ENCODE results near the gene PCDH1.

PCDH1 gene

DNA sequence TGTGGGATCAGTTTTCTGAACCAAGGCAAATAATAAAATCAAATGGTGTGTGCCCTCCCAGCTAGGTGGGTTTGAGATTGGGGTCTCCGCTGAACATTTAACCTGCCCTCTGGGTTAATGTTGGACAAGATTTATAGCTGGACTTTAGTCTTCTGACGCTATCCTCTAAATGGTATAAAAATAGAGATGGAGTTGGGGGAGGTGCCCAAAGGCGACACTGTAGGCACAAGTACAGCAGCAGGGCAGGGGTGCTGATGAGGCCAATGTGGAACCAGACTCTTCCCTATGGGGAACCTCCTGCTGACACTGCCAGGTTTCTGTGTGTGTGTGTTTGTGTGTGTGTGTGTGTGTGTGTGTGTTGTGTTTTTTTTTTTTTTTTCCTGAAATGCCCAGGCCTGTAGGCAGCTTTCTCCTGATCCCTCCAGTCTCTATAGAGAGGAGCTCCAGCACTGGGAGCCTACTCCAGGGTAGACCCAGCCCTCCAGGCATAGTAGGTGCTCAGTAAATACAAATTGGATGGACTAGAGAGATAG is 37.9 kb downstream of the PCDH1 start:
- Histone ChIP-seq H3K36me3 (ENCODE audit: insufficient read depth, low read length) (no peaks in the 10 kb centered on the region), H2AFZ (ENCODE audit: low read depth, low read length) (no peak overlapping the region), H3K27me3 (ENCODE audit: insufficient read depth, low read length) (no peaks in the 10 kb centered on the region), H3K4me3 (ENCODE audit: low read length) (no peak overlapping the region), H3K4me1 (ENCODE audit: insufficient read depth, low read length) (peaks cover 22% of the 10 kb centered on the region), H3K9me3 (ENCODE audit: low read length) (no peaks in the 10 kb centered on the region)

DNA sequence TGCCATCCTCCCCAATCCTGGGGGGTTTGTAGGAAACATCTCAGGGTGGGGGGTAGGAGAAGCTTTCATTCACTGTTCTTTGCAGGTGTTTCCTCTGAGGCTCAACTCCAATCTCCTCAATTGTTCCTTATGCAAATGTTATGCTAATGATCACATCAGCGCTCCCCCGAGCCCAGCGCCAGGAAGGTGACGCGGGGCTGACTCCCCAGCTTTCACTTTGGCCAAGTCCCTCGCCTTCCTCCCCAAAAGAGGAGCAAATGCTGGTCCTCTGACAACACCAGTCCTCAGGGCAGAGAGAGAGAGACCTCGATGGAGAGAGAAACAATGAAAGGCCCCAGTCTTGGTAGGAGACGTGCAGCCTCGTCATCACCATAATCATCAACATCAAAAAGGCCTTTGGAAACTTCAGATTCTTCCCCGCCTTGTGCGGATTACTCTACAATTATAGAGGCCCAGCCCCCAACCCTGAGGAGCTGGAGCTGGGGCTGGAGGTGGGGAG is 39.1 kb downstream of the PCDH1 start:
- H3K36me3 ChIP-seq (ENCODE audit: insufficient read depth, low read length), result no peaks in the 10 kb centered on the region
- H3K9me3 ChIP-seq (ENCODE audit: low read length), result no peaks in the 10 kb centered on the region
- H3K4me3 ChIP-seq (ENCODE audit: low read length), result no peak overlapping the region
- H3K4me1 ChIP-seq (ENCODE audit: insufficient read depth, low read length), result peaks cover 18% of the 10 kb centered on the region
- H3K27me3 ChIP-seq (ENCODE audit: insufficient read depth, low read length), result no peaks in the 10 kb centered on the region
- no peak overlapping the region for H2AFZ ChIP-seq (ENCODE audit: low read depth, low read length)

DNA sequence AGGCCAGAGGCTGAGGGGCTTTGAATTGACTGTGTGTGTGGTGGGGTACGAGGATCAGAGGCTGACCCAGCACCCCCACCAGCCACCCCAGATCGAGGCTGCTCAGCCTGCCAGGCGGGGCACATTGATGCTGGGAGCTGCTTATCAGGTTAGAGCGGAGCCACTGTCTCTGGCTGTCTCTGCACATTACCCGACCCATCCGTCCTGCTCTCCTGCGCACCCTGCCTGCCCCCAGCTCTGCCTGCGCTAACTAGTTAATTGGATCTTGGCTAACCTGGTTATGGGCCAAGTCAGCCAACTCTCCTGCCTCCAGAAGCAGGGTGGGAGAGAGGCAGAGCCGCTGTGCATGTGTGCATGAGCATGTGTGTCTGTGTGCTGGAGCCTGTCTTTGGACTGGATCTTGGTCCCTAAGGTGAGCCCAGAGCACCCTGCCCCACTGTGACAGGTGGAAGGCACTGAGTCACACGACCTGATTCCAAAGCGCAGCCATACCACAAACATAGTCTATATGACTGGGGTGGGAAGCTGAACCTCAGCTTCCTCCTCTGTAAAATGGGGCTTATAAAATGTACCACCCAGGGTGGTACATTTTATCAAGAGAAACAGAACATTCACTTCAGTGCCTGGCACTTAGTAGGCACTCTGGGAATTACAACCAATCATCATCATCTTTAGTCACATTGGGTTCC is 39.7 kb downstream of the PCDH1 start:
- no peak overlapping the region for H2AFZ ChIP-seq (ENCODE audit: low read depth, low read length)
- no peak overlapping the region for H3K4me3 ChIP-seq (ENCODE audit: low read length)
- H3K9me3 ChIP-seq (ENCODE audit: low read length), result no peaks in the 10 kb centered on the region
- peaks cover 18% of the 10 kb centered on the region for H3K4me1 ChIP-seq (ENCODE audit: insufficient read depth, low read length)
- no peaks in the 10 kb centered on the region for H3K27me3 ChIP-seq (ENCODE audit: insufficient read depth, low read length)
- H3K36me3 ChIP-seq (ENCODE audit: insufficient read depth, low read length), result no peaks in the 10 kb centered on the region

DNA sequence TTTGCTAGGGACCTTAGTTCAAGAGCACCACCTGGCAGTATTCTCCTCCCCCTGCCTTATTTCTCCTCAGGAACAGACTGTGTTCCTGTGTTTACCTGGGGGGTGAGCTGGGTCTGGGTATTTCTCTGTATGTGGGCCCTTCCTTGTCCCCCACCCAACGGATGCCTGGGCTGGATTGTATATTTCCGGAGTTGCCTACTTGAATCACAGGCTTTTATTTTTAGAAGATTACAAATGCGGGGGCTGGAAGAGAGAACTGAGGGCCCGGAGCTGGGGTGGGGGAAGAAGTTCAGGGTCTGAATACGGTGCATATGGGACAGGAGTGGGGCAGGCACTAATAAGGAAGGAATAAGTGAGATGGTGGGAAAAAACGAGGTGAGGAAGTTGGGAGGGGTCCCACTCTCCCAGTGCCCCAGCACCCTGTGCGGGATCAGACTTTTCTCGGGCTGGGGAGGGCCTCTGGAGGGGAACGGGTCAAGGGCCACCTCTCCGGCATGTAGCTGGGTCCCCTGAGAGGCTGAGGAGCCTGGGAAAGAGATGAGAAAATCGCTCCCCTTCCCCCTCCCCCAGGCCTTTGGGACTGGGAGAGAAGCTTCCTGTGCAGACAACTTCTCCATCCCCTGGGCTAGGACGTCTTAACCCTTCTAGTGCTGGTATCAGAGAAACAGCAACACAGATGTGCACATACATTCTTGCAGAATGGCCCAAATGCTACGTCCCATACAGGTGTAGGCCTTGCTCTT is 42.1 kb downstream of the PCDH1 start:
- Histone ChIP-seq H3K27me3 (ENCODE audit: insufficient read depth, low read length) (no peaks in the 10 kb centered on the region), H3K4me1 (ENCODE audit: insufficient read depth, low read length) (peaks cover 18% of the 10 kb centered on the region), H3K4me3 (ENCODE audit: low read length) (no peak overlapping the region), H3K9me3 (ENCODE audit: low read length) (no peaks in the 10 kb centered on the region), H3K36me3 (ENCODE audit: insufficient read depth, low read length) (no peaks in the 10 kb centered on the region), H2AFZ (ENCODE audit: low read depth, low read length) (no peak overlapping the region)

DNA sequence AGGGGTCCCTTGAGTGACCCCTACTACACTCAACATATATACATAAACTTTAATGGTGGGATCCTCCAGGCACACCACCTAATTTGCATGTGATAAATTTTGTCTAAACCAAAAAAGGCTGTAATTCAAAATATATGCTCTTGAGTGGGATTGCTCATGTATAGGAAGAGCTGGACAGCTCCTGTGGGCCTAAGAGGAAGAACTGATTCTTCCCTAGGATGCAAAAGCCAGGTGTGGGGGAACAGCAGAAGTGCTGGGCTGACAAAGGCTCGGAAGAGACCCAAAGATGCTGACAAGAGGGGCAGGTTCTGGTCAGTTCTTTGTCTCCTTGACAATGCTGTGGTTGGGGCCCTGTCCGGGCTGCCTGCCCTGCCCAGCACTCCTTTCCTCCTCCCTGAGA is 43.9 kb downstream of the PCDH1 start:
- H2AFZ ChIP-seq (ENCODE audit: low read depth, low read length), result no peak overlapping the region
- H3K4me3 ChIP-seq (ENCODE audit: low read length), result no peak overlapping the region
- H3K36me3 ChIP-seq (ENCODE audit: insufficient read depth, low read length), result no peaks in the 10 kb centered on the region
- no peaks in the 10 kb centered on the region for H3K9me3 ChIP-seq (ENCODE audit: low read length)
- H3K4me1 ChIP-seq (ENCODE audit: insufficient read depth, low read length), result peaks cover 17% of the 10 kb centered on the region
- no peaks in the 10 kb centered on the region for H3K27me3 ChIP-seq (ENCODE audit: insufficient read depth, low read length)

DNA sequence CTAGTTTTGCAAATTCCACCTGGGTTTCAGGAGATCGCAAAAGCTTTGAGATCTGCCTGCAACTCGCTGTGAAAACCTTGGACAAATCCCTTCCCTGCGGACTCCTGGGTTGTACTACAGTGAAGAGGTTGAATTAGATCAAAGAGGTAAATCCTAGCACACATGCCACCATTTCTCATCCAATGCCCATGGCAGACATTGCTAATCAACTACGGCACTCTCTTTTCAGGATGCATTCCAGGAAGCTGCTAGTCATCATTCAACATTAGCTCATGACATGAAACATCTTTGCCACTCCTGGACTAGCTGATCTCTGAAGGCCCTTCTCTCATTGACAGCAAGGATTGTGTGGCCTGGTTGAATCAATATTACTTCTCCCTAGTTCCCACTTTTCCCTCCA is 46.1 kb downstream of the PCDH1 start:
- Histone ChIP-seq H3K4me1 (ENCODE audit: insufficient read depth, low read length) (peaks cover 12% of the 10 kb centered on the region), H2AFZ (ENCODE audit: low read depth, low read length) (no peak overlapping the region), H3K4me3 (ENCODE audit: low read length) (no peak overlapping the region), H3K36me3 (ENCODE audit: insufficient read depth, low read length) (no peaks in the 10 kb centered on the region), H3K27me3 (ENCODE audit: insufficient read depth, low read length) (no peaks in the 10 kb centered on the region), H3K9me3 (ENCODE audit: low read length) (no peaks in the 10 kb centered on the region)

DNA sequence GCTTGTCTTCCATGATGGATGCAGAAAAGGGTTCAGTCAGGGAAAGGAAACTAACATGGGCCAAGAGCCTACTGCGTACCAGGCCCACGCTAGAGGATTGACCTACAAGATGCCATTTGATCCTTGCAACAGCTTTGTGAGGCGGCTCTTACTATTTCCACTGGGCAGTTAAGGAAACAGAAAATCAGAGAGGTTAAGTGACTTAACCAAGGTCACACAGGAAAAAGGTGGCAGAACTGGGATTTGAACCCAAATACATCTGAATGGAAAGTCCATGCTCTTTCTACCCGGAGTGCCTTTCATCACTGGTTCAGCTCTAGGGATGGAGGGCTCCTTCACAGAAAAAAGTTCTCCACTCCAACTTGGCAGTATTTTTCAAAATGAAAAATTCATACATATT is 50.0 kb downstream of the PCDH1 start:
- no peaks in the 10 kb centered on the region for H3K36me3 ChIP-seq (ENCODE audit: insufficient read depth, low read length)
- no peak overlapping the region for H2AFZ ChIP-seq (ENCODE audit: low read depth, low read length)

DNA sequence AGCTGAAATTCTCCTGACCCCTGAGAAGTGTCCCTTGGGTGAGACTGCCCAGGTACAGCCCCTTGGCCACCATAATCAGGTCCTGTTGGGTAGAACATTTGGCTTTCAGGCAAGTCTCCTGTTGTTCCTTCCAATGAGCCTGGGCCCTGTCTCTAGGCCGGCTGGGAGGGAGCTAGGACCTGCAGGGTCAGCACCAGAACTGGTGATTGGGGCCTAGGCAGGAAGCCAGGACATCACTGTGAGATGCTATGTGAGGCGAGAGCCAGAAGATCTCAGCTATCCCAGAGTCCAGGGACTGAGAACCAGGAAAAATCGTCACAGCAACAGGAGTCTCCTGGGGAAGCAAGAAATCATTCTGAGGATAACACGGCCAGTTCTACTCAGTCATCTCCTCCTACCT is 51.5 kb downstream of the PCDH1 start:
- H3K4me3 ChIP-seq (ENCODE audit: low read length), result no peak overlapping the region
- no peaks in the 10 kb centered on the region for H3K36me3 ChIP-seq (ENCODE audit: insufficient read depth, low read length)
- H3K4me1 ChIP-seq (ENCODE audit: insufficient read depth, low read length), result peaks cover 19% of the 10 kb centered on the region
- H3K27me3 ChIP-seq (ENCODE audit: insufficient read depth, low read length), result no peaks in the 10 kb centered on the region
- H3K9me3 ChIP-seq (ENCODE audit: low read length), result no peaks in the 10 kb centered on the region
- no peak overlapping the region for H2AFZ ChIP-seq (ENCODE audit: low read depth, low read length)

More for the DNA sequence above, 50.0 kb downstream of the PCDH1 start:
- no peak overlapping the region for H3K4me3 ChIP-seq (ENCODE audit: low read length)
- no peaks in the 10 kb centered on the region for H3K9me3 ChIP-seq (ENCODE audit: low read length)
- no peaks in the 10 kb centered on the region for H3K27me3 ChIP-seq (ENCODE audit: insufficient read depth, low read length)
- peaks cover 17% of the 10 kb centered on the region for H3K4me1 ChIP-seq (ENCODE audit: insufficient read depth, low read length)

DNA sequence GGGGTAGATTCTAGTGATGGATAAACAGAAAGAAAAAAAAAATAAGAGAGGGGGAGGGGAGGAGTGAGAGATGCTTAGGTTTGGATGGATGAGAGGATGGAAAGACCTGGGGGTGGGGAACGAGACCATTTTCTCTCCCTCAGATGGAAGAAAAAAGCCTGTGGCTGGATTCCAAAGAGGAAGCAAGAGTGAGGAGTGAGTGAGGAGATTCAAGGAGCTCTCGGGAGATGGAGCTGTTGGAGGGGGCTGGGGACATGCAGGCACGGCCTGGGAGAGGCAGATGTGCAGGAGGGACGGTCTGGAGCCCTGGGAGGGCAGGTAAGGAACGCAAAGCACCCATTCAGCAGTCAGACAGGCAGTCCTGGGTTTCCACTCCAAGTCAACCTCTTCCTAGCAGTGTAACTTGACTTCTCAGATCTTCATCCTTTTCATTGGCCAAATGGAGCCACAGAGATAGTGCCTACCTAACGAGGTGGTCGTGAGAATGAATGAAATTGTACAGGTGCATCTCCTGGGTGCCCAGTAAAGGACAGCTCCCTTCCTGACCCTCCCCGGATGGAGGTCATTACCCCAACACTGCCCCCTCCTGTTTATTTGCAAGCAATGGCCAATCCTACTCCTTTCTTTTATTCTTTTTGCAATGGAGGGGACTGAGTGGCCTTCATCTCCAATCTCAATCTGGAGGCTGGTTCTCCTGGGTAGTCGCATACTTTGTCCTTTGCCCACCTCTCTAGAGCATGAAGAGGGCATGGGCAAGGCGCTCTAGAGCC is 52.2 kb downstream of the PCDH1 start:
- Histone ChIP-seq H2AFZ (ENCODE audit: low read depth, low read length) (no peak overlapping the region), H3K4me1 (ENCODE audit: insufficient read depth, low read length) (peaks cover 20% of the 10 kb centered on the region), H3K36me3 (ENCODE audit: insufficient read depth, low read length) (no peaks in the 10 kb centered on the region), H3K4me3 (ENCODE audit: low read length) (no peak overlapping the region), H3K27me3 (ENCODE audit: insufficient read depth, low read length) (no peaks in the 10 kb centered on the region), H3K9me3 (ENCODE audit: low read length) (no peaks in the 10 kb centered on the region)

DNA sequence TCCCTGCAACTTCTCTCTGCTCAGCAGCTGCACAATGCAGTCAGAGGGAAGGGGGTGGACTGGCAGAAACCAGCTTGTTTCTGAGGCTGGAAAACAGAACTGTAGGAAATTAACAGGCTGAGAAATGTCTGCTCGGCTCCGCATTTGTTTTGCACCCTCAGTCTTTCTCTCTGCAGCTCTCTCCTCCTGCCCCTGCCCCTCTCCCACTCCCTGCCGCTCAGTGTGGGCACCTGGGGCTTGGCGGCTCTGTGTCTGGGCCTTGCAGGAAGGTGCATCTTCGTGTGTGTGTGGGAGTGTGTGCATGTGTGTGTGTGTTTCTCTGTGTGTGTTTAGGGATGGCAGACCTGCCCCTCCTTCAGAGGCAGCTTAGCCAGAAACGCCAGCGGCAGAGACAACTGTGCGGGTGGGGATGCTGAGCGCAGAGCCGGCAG is 53.0 kb downstream of the PCDH1 start:
- Histone ChIP-seq H2AFZ (ENCODE audit: low read depth, low read length) (peak overlapping the region; percentile 48), H3K4me3 (ENCODE audit: low read length) (peak overlapping the region; percentile 16), H3K9me3 (ENCODE audit: low read length) (no peaks in the 10 kb centered on the region), H3K27me3 (ENCODE audit: insufficient read depth, low read length) (no peaks in the 10 kb centered on the region), H3K36me3 (ENCODE audit: insufficient read depth, low read length) (no peaks in the 10 kb centered on the region), H3K4me1 (ENCODE audit: insufficient read depth, low read length) (peaks cover 20% of the 10 kb centered on the region)

DNA sequence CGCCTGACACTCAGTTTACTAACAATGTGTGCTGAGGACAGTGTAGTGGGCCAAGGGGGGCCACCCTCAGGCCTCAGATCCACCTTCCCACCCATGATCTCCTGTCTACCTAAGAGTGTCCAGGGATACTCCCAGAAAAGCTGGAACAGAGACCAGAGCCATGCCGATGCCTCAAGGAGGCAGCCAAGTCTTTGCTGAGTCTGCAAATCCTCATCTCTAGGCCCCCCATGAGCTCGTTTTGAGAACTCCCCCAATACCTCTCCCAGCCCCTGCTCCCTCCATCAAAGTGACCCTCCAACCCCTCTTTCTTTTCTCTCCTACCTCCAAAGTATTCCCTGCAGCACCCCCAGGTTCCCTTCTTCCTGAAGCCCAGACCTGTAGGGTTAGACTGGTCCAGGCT is 53.5 kb downstream of the PCDH1 start:
- no peaks in the 10 kb centered on the region for H3K27me3 ChIP-seq (ENCODE audit: insufficient read depth, low read length)
- no peaks in the 10 kb centered on the region for H3K36me3 ChIP-seq (ENCODE audit: insufficient read depth, low read length)
- H3K4me3 ChIP-seq (ENCODE audit: low read length), result no peak overlapping the region
- H2AFZ ChIP-seq (ENCODE audit: low read depth, low read length), result peak overlapping the region; percentile 48
- H3K9me3 ChIP-seq (ENCODE audit: low read length), result no peaks in the 10 kb centered on the region
- peaks cover 20% of the 10 kb centered on the region for H3K4me1 ChIP-seq (ENCODE audit: insufficient read depth, low read length)

DNA sequence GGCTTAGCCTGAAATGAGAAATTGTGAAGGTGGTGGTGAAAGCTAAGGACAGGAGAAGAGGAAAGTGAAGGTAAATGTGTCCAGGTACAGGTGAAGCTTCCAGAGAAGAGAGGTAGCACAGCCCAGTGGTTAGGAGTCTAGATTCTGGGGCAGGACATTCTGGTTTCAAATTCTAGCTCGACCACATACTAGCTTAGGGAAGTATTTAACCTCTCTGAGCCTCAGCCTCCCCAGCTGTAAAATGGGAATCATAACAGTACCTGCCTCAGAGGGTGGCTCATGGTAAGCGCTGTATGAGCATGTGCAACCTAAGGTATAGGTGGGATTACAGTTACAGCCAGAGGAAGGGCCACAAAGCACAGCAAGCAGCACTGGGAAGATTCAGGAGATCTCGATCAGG is 55.2 kb downstream of the PCDH1 start:
- Histone ChIP-seq H2AFZ (ENCODE audit: low read depth, low read length) (no peak overlapping the region), H3K36me3 (ENCODE audit: insufficient read depth, low read length) (no peaks in the 10 kb centered on the region), H3K9me3 (ENCODE audit: low read length) (no peaks in the 10 kb centered on the region), H3K27me3 (ENCODE audit: insufficient read depth, low read length) (no peaks in the 10 kb centered on the region), H3K4me1 (ENCODE audit: insufficient read depth, low read length) (peaks cover 20% of the 10 kb centered on the region), H3K4me3 (ENCODE audit: low read length) (no peak overlapping the region)

DNA sequence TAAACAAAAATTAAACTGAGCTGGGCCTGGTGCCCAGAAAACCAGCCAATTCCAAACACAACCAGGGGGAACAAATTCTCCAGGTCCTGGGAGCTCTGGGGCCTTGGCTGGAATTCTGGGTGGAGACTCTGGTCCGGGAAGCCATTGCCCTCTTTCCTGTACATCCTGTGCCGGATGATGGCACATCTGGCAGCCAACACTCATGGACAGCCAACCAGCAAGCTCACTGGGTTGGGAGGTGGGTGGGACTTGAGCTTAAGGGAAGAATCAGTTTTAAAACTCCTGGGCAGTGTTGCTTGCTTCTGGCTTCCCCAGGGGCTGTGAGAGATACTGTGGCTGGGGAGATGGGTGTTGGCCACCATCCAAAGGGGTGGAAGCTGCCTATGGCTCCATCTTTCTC is 56.1 kb downstream of the PCDH1 start:
- Histone ChIP-seq H3K4me1 (ENCODE audit: insufficient read depth, low read length) (peaks cover 24% of the 10 kb centered on the region), H2AFZ (ENCODE audit: low read depth, low read length) (no peak overlapping the region), H3K4me3 (ENCODE audit: low read length) (no peak overlapping the region), H3K9me3 (ENCODE audit: low read length) (no peaks in the 10 kb centered on the region), H3K27me3 (ENCODE audit: insufficient read depth, low read length) (no peaks in the 10 kb centered on the region), H3K36me3 (ENCODE audit: insufficient read depth, low read length) (no peaks in the 10 kb centered on the region)
